Motor neuron (in vitro differentiated cells): ENCODE results near the gene SLC25A13. TPM values are rescaled to one million over a fixed set of nuclear protein-coding genes. Genes with fewer than 3 reads are reported as not detected.

Experiments
- ATAC-seq, 8 experiments: fragments of 200-7000 bp; cut with Tn5 transposase; replicated peaks in 6 of 8; 2 replicates each; pipeline ENCODE4 v1.8.0; 2021; ENCODE audit warnings: mild to moderate bottlenecking in 8 of 8, moderate library complexity in 8 of 8
- H3K27ac ChIP-seq, 2 donors: fragments of 250-450 bp; sonication (Bioruptor Pico); 2 replicates each; pipeline ENCODE4 v1.9.0; 2021; ENCODE audit warnings: antibody characterized with exemption in 2 of 2, mild to moderate bottlenecking in 2 of 2, moderate library complexity in 1 of 2
- H3K4me1 ChIP-seq, 2 donors: fragments of 250-450 bp; sonication (Bioruptor Pico); replicated peaks in 1 of 2; 2 replicates each; pipeline ENCODE4 v1.6.1; 2021; ENCODE audit warnings: antibody characterized with exemption in 2 of 2, mild to moderate bottlenecking in 2 of 2, moderate library complexity in 1 of 2
- H3K4me3 ChIP-seq, 5 donors: fragments of 250-450 bp; sonication (Bioruptor Pico); 2 replicates each; pipeline ENCODE4 v1.9.0; 2021; ENCODE audit warnings: antibody characterized with exemption in 5 of 5, mild to moderate bottlenecking in 5 of 5, moderate library complexity in 4 of 5
- WGBS, 10 experiments: fragments of 450-650 bp; shearing (Covaris generic); methylation state at CpG; one replicate each; pipeline ENCODE4 v1.0.0; 2022; 5-methylcytosine and 5-hydroxymethylcytosine counted together
- in situ Hi-C, 9 experiments: fragments of 400-800 bp; cut with MboI; loops; one replicate each; pipeline ENCODE4 v1.15.0; 2021; ENCODE audit warnings: low sequenced_read_pairs in 9 of 9, low pct_unique_long_range_greater_than_20kb in 2 of 9; ENCODE audit not compliant: unreplicated experiment in 9 of 9
- total RNA-seq, 8 experiments: library from RNA; unstranded; fragments of 300-600 nt; gene quantifications; 2 replicates each; pipeline versions ENCODE4 v1.2.3 to v1.2.4, GENCODE V29; 2022

Gene SLC25A13
- total RNA-seq, 8 experiments from 2014 or later: 18.1 to 46.9 (median 29.1) TPM

GRCh38 chr7:96282835-96283234 is 39.1 kb downstream of the SLC25A13 start:
- H3K27ac ChIP-seq: no peak overlapping the region
- WGBS, 10 experiments: 17 to 100% (median 88%) methylated on average over 1 of the region's 1 CpG
- in situ Hi-C loops: no loop called here
- H3K4me3 ChIP-seq: no peak overlapping the region
- H3K4me1 ChIP-seq: no peaks in the 10 kb centered on the region
- ATAC-seq: no peak

GRCh38 chr7:96277921-96278320 is 44.0 kb downstream of the SLC25A13 start:
- 40 to 100% (median 97%) methylated on average over 1 to 3 of the region's 4 CpGs for WGBS, 10 experiments
- peak in 1 of 8 experiments; percentile 49 for ATAC-seq
- H3K4me3 ChIP-seq: no peak overlapping the region
- no peaks in the 10 kb centered on the region for H3K4me1 ChIP-seq
- in situ Hi-C loops: no loop called here
- no peak overlapping the region for H3K27ac ChIP-seq

GRCh38 chr7:96276019-96276418 is 45.9 kb downstream of the SLC25A13 start:
- in situ Hi-C loops: no loop called here
- H3K27ac ChIP-seq: no peak overlapping the region
- WGBS, 10 experiments: 92 to 100% (median 100%) methylated on average over 1 to 2 of the region's 2 CpGs; no CpG with 5 or more reads in 3 of the 10 experiments
- no peak overlapping the region for H3K4me3 ChIP-seq
- no peak for ATAC-seq
- H3K4me1 ChIP-seq: no peaks in the 10 kb centered on the region

- ATAC-seq: peak in 2 of 8 experiments; percentile 41 to 47
- WGBS, 10 experiments: 100% methylated on average over 1 of the region's 1 CpG; no CpG with 5 or more reads in 6 of the 10 experiments
- H3K4me1 ChIP-seq: no peaks in the 10 kb centered on the region
- in situ Hi-C loops: no loop called here
- H3K4me3 ChIP-seq: no peak overlapping the region
- no peak overlapping the region for H3K27ac ChIP-seq
These were observed 48.2 kb downstream of the SLC25A13 start for GRCh38 chr7:96273716-96274115.

- WGBS, 10 experiments: 93 to 100% (median 98%) methylated on average over 2 to 5 of the region's 5 CpGs; no CpG with 5 or more reads in 1 of the 10 experiments
These were observed 52.5 kb downstream of the SLC25A13 start for GRCh38 chr7:96269246-96269994.

GRCh38 chr7:96266580-96266979 is 55.3 kb downstream of the SLC25A13 start:
- in situ Hi-C loops: no loop called here
- Histone ChIP-seq H3K27ac (no peak overlapping the region), H3K4me3 (no peak overlapping the region), H3K4me1 (no peaks in the 10 kb centered on the region)
- ATAC-seq: no peak
- WGBS, 10 experiments: 83 to 100% (median 100%) methylated on average over 1 of the region's 1 CpG; no CpG with 5 or more reads in 3 of the 10 experiments

More at GRCh38 chr7:96269246-96269994, 52.5 kb downstream of the SLC25A13 start:
- H3K4me3 ChIP-seq: no peak overlapping the region
- no peak for ATAC-seq
- H3K4me1 ChIP-seq: no peaks in the 10 kb centered on the region
- in situ Hi-C loops: no loop called here
- H3K27ac ChIP-seq: no peak overlapping the region

- H3K4me3 ChIP-seq: no peak overlapping the region
- no peak for ATAC-seq
- in situ Hi-C loops: no loop called here
- WGBS, 10 experiments: 100% methylated on average over 1 of the region's 1 CpG; no CpG with 5 or more reads in 5 of the 10 experiments
- no peaks in the 10 kb centered on the region for H3K4me1 ChIP-seq
- H3K27ac ChIP-seq: no peak overlapping the region
These were observed 55.9 kb downstream of the SLC25A13 start for GRCh38 chr7:96266015-96266414.

- in situ Hi-C loops: no loop called here
These were observed 67.9 kb downstream of the SLC25A13 start for GRCh38 chr7:96253964-96254363.

GRCh38 chr7:96253441-96253840 is 68.5 kb downstream of the SLC25A13 start:
- WGBS, 10 experiments: 70 to 100% (median 92%) methylated on average over 1 to 2 of the region's 2 CpGs; no CpG with 5 or more reads in 2 of the 10 experiments
- ATAC-seq: no peak
- in situ Hi-C loops: no loop called here
- Histone ChIP-seq H3K4me1 (no peaks in the 10 kb centered on the region), H3K4me3 (no peak overlapping the region), H3K27ac (no peak overlapping the region)

More at GRCh38 chr7:96253964-96254363, 67.9 kb downstream of the SLC25A13 start:
- H3K4me3 ChIP-seq: no peak overlapping the region
- WGBS, 10 experiments: 60 to 100% (median 80%) methylated on average over 1 to 3 of the region's 3 CpGs; no CpG with 5 or more reads in 1 of the 10 experiments
- ATAC-seq: peak in 2 of 8 experiments; percentile 56 to 75
- no peak overlapping the region for H3K27ac ChIP-seq
- no peaks in the 10 kb centered on the region for H3K4me1 ChIP-seq

- WGBS, 10 experiments: 71 to 100% (median 86%) methylated on average over 1 to 7 of the region's 7 CpGs
- ATAC-seq: no peak
- Histone ChIP-seq H3K4me1 (peaks cover 11% of the 10 kb centered on the region in 2 donors), H3K27ac (no peak overlapping the region), H3K4me3 (no peak overlapping the region)
- in situ Hi-C loops: no loop called here
These were observed 71.0 kb downstream of the SLC25A13 start for GRCh38 chr7:96250776-96251361.

- WGBS, 10 experiments: 35 to 100% (median 57%) methylated on average over 1 to 2 of the region's 2 CpGs; no CpG with 5 or more reads in 1 of the 10 experiments
- in situ Hi-C loops: no loop called here
- ATAC-seq: no peak
- peaks cover 12 to 14% of the 10 kb centered on the region in 2 donors for H3K4me1 ChIP-seq
- H3K27ac ChIP-seq: no peak overlapping the region
- H3K4me3 ChIP-seq: no peak overlapping the region
These were observed 73.5 kb downstream of the SLC25A13 start for GRCh38 chr7:96248405-96248804.

- H3K4me3 ChIP-seq: no peak overlapping the region
- ATAC-seq: peak in 6 of 8 experiments; percentile 60 to 94 (median 83)
- in situ Hi-C loops: no loop called here
- peaks cover 12 to 14% of the 10 kb centered on the region in 2 donors for H3K4me1 ChIP-seq
- WGBS, 10 experiments: 0 to 82% (median 41%) methylated on average over 1 to 3 of the region's 3 CpGs; no CpG with 5 or more reads in 2 of the 10 experiments
- no peak overlapping the region for H3K27ac ChIP-seq
These were observed 75.0 kb downstream of the SLC25A13 start for GRCh38 chr7:96246919-96247318.

- H3K4me1 ChIP-seq: peaks cover 12 to 14% of the 10 kb centered on the region in 2 donors
- H3K27ac ChIP-seq: no peak overlapping the region
- in situ Hi-C loops: no loop called here
- WGBS, 10 experiments: 80 to 100% (median 95%) methylated on average over 2 of the region's 2 CpGs; no CpG with 5 or more reads in 3 of the 10 experiments
- no peak for ATAC-seq
- H3K4me3 ChIP-seq: no peak overlapping the region
These were observed 77.0 kb downstream of the SLC25A13 start for GRCh38 chr7:96244992-96245292.
